Measurements from ENCODE around the gene ARMH1.

The ARMH1 gene

DNA sequence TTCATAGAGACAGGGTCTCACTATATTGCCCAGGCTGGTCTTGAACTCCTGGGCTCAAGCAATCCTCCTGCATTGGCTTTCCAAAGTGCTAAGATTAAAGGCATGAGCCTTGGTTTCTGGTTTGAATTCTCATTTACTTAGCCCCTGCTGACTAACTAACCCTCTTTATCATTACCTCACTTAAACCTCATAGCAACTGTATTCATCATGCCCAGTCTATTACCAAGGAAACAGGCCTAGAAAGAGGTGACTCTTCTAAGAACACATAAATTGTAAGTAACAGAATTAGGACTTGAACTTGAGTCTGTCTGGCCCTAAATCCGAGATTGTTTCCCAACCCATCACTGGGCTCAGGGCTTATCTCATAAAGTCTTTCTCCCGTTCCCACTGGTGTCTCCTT is 44.4 kb upstream of the ARMH1 start:
- H2AFZ ChIP-seq (ENCODE audit: low read length), result no peak overlapping the region

GRCh38 chr1:44631333-44631646 is 43.2 kb upstream of the ARMH1 start:
- Histone ChIP-seq H3F3A (ENCODE audit: low read depth) (peaks cover 3% of the 10 kb centered on the region), H3K9me2 (replicated peaks; ENCODE audit: low read depth, low read length) (no peaks in the 10 kb centered on the region), H3K9me3 (ENCODE audit: insufficient read depth, low read depth, low read length) (no peaks in the 10 kb centered on the region), H4K20me1 (ENCODE audit: insufficient read depth, low read length, poor library complexity, severe bottlenecking) (peaks cover 25% of the 10 kb centered on the region), H3K79me2 (ENCODE audit: insufficient read depth, low read length) (peaks cover 39% of the 10 kb centered on the region), H3K27me3 (ENCODE audit: insufficient read depth, low read length, poor library complexity, severe bottlenecking) (peaks cover 3% of the 10 kb centered on the region), H2AFZ (ENCODE audit: low read length) (peak overlapping the region; percentile 79), H3K4me1 (ENCODE audit: insufficient read depth, low read length, poor library complexity, severe bottlenecking) (peaks cover 36% of the 10 kb centered on the region), H3K9ac (ENCODE audit: low read depth, low read length, poor library complexity, severe bottlenecking) (peak overlapping the region; percentile 88), H3K4me2 (ENCODE audit: low read depth, low read length, poor library complexity, severe bottlenecking) (peak overlapping the region; percentile 89), H3K4me3 (ENCODE audit: low read length, poor library complexity, severe bottlenecking) (peak overlapping the region; percentile 93), H3K36me3 (ENCODE audit: insufficient read depth, low read length) (peaks cover 27% of the 10 kb centered on the region; the same call in 1 of the 2 replicates)
- TF ChIP-seq CTCF (conservative IDR thresholded peaks at IDR 0.05; ENCODE audit: low read length) (no peak), EZH2phosphoT487 (IDR thresholded peaks at IDR 0.05; ENCODE audit: borderline replicate concordance) (no peak)

More for the DNA sequence above, 44.4 kb upstream of the ARMH1 start:
- H4K20me1 ChIP-seq (ENCODE audit: insufficient read depth, low read length, poor library complexity, severe bottlenecking), result peaks cover 25% of the 10 kb centered on the region
- H3K79me2 ChIP-seq (ENCODE audit: insufficient read depth, low read length), result peaks cover 29% of the 10 kb centered on the region
- H3K4me3 ChIP-seq (ENCODE audit: low read length, poor library complexity, severe bottlenecking), result no peak overlapping the region
- H3K4me1 ChIP-seq (ENCODE audit: insufficient read depth, low read length, poor library complexity, severe bottlenecking), result peaks cover 36% of the 10 kb centered on the region
- peaks cover 3% of the 10 kb centered on the region for H3F3A ChIP-seq (ENCODE audit: low read depth)
- no peak overlapping the region for H3K4me2 ChIP-seq (ENCODE audit: low read depth, low read length, poor library complexity, severe bottlenecking)
- no peak overlapping the region for H3K9ac ChIP-seq (ENCODE audit: low read depth, low read length, poor library complexity, severe bottlenecking)
- peaks cover 3% of the 10 kb centered on the region for H3K27me3 ChIP-seq (ENCODE audit: insufficient read depth, low read length, poor library complexity, severe bottlenecking)
- TF ChIP-seq EZH2phosphoT487 (IDR thresholded peaks at IDR 0.05; ENCODE audit: borderline replicate concordance) (no peak), CTCF (conservative IDR thresholded peaks at IDR 0.05; ENCODE audit: low read length) (no peak)
- no peaks in the 10 kb centered on the region for H3K9me3 ChIP-seq (ENCODE audit: insufficient read depth, low read depth, low read length)
- peaks cover 27% of the 10 kb centered on the region; the same call in 1 of the 2 replicates for H3K36me3 ChIP-seq (ENCODE audit: insufficient read depth, low read length)
- H3K9me2 ChIP-seq (replicated peaks; ENCODE audit: low read depth, low read length), result no peaks in the 10 kb centered on the region

GRCh38 chr1:44631647-44632539 is 42.6 kb upstream of the ARMH1 start:
- H3K9ac ChIP-seq (ENCODE audit: low read depth, low read length, poor library complexity, severe bottlenecking), result peak overlapping the region; percentile 88
- H3K4me2 ChIP-seq (ENCODE audit: low read depth, low read length, poor library complexity, severe bottlenecking), result peak overlapping the region; percentile 89
- H2AFZ ChIP-seq (ENCODE audit: low read length), result peak overlapping the region; percentile 79
- H3K9me2 ChIP-seq (replicated peaks; ENCODE audit: low read depth, low read length), result no peaks in the 10 kb centered on the region
- no peak for TF ChIP-seq CTCF (conservative IDR thresholded peaks at IDR 0.05; ENCODE audit: low read length)
- no peak for TF ChIP-seq EZH2phosphoT487 (IDR thresholded peaks at IDR 0.05; ENCODE audit: borderline replicate concordance)
- H3K79me2 ChIP-seq (ENCODE audit: insufficient read depth, low read length), result peaks cover 45% of the 10 kb centered on the region
- peaks cover 3% of the 10 kb centered on the region for H3K27me3 ChIP-seq (ENCODE audit: insufficient read depth, low read length, poor library complexity, severe bottlenecking)
- no peaks in the 10 kb centered on the region for H3K9me3 ChIP-seq (ENCODE audit: insufficient read depth, low read depth, low read length)
- peaks cover 25% of the 10 kb centered on the region for H4K20me1 ChIP-seq (ENCODE audit: insufficient read depth, low read length, poor library complexity, severe bottlenecking)
- peaks cover 31% of the 10 kb centered on the region; the same call in 1 of the 2 replicates for H3K36me3 ChIP-seq (ENCODE audit: insufficient read depth, low read length)
- H3K4me3 ChIP-seq (ENCODE audit: low read length, poor library complexity, severe bottlenecking), result peak overlapping the region; percentile 93
- H3F3A ChIP-seq (ENCODE audit: low read depth), result peaks cover 3% of the 10 kb centered on the region
- peaks cover 36% of the 10 kb centered on the region for H3K4me1 ChIP-seq (ENCODE audit: insufficient read depth, low read length, poor library complexity, severe bottlenecking)
